SKM-1 (cell line): Measurements from ENCODE around the gene FLYWCH1.

Experiments
- DNase-seq: peaks from one replicate; lab custom pipeline; 2025; ENCODE audit not compliant: unreplicated experiment; lab: John Stamatoyannopoulos, UW

The FLYWCH1 gene

DNA sequence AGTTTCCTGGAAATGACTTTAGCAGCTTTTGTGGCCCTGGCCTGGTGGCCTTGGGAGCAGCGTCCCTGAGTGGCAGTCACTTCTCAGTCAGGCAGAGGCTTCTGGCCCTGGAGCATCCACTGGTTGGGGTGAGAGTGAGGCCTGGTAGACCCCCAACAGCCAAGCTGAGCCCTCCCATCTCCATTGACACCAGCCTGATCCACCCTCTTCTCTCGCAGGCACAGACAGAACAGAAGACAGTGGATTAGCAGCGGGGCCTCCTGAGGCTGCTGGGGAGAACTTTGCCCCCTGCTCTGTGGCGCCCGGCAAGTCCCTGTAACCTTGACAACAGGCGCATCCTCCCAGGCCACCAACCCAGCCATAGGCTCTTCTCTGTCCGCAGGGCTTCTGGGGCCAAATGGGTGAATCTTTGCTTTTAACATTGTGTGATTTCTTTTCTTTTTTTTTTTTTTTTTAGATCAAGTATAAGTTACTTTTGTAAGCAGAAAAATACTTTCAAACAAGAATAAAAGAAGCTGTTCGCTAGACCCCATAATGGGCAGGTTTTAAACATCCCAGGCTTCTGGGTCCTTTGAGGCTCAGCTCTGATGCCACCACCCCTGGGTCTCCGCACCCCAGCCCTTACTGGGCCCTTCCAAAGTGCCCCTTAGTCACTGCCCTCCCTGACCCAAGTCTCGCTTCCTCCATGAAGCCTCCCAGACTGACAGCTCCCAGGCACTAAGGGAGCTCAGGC, 12.7 kb upstream of the FLYWCH1 start:
- no peak for DNase-seq

DNA sequence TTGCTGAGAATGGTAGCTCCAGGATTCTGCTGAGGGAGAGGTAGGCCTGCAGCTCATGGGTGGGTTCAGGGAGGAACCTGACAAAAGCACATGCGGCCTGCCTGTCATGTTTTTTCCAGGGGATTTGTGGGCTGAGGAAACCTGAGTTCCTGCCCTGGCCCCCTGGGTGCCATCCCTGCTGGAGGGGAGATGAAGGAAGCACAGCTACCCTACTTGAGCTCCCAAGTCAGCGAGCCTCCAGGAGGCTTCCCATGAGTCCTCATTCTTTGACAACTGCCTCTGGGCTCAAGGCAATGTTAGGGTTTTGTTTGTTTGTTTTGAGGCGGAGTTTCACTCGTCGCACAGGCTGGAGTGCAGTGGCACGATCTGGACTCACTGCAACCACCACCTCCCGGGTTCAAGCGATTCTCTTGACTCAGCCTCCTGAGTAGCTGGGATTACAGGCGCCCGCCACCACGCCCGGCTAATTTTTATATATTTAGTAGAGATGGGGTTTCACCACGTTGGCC, 12.1 kb upstream of the FLYWCH1 start:
- DNase-seq, result no peak

DNA sequence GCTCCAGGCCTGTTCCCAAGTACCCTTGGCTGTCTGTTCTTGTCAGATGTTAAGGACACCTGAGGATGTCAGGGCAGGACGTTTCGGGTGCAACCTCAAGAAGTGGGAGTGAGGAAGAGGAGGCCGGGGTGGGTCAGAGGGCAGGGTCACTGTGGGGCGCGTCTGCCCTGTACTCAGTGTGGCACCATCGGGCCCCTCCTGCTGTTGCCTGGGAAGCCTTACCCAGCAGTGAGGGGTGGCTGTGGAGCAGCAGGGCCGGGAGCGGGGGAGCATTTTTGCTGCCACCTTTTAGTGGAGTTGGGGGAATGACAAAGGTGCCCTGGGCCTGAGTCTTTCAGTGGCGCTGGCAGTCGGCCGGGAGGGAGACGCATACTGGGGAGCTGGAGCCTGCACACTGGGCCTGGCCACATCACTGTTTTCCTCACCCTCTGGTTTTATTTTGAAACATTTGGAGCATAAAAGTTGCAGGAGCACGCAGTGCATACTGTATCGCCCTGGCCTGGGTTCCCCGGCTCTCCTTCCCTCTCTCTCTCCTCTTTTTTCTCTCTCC, 11.1 kb upstream of the FLYWCH1 start:
- DNase-seq, result no peak

DNA sequence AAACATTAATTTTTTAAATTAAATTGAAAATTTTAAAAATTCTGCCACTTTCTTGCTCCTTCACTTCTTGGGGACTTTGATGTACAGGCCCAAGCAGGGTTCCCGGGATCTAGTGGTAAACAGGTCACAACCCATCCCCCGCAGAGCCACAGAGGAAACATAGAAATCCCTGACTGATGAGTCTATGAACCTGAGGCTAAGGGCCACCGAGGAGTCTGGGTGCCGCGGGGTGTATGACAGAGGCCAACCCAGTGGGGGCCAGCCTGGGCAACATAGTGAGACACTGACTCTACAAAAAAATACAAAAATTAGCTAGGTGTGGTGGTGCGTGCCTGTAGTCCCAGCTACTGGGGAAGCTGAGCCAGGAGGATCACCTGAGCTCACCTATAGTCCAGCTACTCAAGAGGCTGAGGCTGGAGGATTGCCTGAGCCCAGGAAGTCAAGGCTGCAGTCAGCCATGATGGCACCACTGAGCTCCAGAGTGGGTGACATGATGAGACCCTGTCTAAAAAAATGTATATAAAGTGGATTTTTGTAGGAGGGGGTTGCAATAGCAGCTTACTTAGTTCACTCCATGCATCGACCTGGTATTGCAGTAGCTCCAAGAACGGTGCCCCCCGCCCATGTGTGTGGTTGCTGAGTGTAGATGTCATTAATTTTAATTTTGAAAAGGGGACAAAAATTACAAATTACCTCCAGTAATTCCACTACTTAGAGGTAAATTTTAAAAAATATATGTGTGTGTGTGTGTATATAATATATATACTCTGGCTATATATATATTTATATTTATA, 9.2 kb upstream of the FLYWCH1 start:
- DNase-seq, result no peak

DNA sequence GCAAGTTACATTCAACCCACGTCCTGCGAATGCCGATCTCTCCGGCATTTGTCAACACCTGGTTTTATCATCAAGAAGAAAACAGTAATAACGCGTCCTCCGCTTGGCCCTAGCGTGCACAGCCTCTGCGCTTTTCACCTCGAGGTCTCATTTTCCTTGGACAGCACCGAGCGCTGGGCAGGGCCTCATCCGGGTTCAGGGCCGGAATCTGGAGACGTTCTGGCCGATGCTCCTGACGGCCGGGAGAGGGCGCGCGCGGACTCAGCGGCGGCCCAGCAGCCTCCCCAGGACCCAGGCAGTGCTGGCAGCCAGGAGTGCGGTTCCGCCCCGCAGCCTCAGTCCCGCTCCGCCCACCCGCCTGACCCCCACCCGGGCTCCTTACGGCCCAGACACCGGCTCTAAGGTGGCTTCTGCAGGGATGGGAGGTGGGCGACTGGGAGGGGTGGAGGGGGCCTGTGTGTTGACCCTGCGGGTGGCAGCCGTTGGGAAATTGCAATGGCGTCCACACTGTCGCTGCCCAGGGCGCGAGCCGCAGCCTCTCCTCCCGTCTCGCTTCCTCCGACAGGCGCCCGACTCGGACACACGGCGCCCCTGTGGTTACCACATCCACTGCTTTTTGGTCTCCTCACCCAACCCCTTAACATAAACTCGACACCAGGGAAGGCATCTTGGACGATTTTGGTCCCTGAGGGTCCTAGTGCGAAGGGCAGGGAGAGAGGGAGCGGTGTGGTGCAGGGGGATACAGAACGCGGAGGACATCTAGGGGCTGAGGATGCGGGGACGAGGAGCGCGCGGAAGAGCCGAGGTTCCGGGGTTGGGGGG, 7.4 kb upstream of the FLYWCH1 start:
- DNase-seq, result peak; percentile 67

DNA sequence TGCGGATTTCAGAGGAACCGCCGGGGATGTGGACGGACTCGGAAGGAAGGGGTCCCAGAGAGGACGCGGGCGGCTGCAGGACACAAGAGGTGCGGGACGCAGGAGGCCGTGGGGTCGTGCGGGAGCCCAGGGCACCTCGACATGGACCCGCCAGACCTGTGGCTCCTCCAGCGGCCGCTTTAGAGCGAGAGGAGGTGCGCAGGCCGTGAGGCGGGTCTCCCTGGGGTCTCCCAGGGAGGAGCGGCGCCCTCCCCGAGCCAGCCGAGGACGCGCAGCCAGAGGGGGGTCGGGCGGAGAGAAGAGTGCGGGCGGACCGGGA, 6.8 kb upstream of the FLYWCH1 start:
- DNase-seq, result no peak

DNA sequence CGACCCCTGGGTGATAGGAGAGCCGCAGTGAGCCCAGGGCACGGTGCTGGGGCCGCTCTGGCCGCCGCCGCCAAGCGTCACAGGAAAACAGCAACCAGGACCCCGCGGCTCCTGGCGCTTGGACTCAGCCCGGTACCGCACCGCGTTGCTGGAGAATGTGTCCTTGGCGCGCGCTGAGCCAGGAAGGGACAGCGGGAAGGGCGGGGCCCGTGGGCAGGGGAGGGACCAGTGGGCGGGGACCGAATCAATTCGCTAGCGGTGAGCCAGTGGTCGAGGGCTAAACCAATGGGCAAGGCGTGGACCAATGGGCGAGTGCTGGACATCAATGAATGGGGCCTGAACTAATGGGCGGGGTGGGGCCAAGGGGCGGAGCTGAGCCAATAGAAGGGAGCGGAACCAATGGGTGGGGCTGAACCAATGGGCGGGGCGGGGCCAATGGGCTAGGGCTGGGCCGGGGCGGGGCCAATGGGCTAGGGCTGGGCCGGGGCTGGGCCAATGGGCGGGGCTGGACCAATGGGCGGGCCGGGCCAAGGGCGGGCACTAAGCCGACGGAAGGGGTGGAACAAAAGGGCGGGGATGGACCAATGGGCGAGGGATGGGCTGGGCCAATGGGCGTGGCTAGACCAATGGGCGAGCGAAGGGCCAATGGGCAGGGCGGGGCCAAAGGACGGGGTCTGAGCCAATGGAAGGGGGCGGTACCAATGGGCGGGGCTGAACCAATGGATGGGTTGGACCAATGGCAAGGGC, 6.3 kb upstream of the FLYWCH1 start:
- DNase-seq, result peak; percentile 98

DNA sequence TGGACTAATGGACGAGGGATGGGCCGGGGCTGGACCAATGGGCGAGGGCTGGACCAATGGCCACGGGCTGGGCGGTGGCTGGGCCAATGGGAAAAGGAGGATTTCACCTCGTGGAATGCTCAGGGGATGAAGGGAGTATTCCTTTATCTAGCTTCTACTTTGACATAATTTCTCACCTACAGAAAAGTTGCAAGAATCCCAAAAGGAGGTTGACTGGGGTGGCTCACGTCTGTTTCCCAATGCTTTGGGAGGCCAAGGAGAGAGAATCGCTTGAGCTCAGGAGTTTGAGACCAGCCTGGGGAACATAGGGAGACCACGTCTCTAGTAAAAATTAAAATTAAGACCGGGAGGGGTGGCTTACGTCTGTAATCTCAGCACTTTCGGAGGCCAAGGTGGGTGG, 5.7 kb upstream of the FLYWCH1 start:
- DNase-seq, result no peak

DNA sequence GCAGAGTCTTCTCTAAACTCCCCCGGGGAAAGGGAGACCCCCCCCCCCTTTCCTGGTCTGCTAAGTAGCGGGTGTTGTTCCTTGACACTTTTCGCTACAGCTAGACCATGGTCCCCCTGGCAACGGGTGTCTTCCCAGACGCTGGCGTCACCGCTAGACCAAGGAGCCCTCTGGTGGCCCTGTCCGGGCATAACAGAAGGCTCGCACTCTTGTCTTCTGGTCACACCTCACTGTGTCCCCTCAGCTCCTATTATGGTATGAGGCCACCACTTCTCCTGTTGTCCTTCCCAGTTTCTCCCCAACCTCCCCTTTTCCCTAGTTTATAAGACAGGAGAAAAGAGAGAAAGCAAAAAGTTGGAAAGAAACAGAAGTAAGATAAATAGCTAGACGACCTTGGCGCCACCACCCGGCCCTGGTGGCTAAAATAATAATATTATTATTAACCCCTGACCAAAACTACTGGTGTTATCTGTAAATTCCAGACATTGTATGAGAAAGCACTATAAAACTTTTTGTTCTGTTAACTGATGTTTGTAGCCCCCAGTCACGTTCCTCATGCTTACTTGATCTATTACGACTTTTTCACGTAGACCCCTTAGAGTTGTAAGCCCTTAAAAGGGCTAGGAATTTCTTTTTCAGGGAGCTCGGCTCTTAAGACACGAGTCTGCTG, 4.5 kb upstream of the FLYWCH1 start:
- peak; percentile 17 for DNase-seq

DNA sequence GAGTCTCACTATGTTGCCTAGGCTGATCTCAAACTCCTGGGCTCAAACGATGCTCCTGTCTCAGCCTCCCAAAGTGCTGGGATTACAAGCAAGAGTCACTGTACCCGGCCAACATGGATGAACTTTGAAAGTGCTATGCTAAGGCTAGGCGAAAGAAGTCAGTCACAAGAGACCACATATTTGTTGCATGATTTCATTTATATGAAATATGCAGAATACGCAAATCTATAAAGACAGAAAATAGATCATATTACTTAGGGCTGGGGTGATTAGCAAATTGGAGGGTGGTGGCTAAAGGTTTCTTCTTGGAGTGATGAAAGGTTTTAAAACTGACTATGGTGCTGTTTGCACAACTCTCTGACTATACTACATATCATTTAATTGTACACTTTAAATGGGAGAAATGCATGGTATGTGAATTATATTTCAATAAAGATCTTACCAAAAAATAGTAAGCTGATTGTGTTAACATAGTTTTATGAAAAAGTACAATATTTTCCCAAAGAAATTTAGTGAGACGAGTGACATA, 1.2 kb upstream of the FLYWCH1 start:
- no peak for DNase-seq

DNA sequence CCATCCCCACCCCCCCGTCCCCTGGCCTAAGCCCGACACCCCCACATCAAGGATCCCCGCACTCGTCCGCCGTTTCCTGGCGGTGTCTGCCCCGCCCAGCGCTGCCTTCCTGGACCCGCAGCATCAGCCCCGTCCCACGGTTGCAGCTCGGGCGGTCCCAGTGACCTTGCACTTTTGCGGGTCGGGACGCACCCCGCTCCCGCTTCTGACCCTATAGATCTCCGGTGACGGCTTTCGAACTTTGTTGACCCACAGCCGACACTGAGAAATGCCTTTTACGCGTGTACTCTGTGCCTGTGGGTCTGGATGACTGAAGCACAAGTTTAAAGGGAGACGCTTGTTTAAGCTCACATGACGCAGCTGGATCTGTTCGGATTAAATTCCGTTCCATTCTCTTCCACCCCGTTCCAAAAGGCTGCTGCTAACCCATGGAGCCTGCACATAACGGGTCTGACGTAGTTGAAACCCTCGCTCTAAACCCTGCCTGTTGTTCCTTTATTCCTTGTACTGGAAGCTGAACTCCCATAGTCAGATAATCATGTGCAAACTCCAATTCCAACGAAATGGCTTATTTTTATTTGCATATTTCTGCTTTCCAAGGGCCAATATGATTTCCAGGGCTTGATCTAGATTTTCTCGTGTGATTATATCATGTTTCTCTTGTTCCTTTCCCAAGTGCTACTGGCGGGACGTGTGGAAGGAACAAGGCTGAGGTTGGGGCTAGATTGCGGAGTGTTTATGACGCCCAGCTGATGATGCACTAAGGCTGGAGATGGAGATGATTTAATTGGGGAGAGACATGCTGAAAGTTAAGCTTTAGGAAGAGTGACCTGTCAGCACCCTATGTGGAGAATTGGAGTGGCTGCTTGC, 834 bp downstream of the FLYWCH1 start:
- no peak for DNase-seq

DNA sequence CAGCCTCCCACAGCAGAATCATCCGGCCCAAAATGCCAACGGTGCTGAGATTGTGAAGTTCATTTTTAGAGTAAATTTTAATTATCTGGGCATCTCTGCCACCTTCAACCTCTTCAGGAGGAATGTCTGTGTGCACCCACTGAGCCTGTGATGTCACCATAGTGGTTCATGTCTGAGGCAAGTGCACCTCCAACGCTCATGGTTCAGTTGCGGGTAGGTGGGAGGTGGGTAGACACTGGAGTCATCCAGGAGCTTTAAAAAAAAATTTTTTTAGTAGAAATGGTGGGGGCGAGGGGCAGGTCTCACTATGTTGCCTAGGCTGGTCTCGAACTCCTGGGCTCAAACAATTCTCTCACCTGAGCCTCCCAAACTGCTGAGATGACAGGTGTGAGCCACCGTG, 1.9 kb downstream of the FLYWCH1 start:
- DNase-seq, result no peak

DNA sequence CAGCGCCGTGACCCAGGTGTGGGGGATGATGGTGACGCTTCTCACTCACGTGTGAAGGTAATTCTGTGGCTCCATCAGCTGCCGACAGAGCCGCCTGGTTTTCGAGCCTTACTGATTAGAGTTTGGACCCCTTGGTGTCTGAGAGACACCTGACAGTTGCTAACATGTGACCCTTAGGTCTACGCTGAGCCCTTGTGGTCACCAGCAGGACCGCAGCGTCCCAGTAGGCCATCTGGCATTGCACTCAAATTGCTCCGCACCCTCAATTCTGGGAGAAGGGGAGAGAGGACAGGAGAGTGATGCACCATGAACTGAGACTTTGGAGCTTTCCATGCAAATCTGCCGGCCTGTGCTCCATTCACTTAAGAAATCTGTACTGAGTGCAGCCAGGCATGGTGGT, 2.5 kb downstream of the FLYWCH1 start:
- DNase-seq, result no peak

DNA sequence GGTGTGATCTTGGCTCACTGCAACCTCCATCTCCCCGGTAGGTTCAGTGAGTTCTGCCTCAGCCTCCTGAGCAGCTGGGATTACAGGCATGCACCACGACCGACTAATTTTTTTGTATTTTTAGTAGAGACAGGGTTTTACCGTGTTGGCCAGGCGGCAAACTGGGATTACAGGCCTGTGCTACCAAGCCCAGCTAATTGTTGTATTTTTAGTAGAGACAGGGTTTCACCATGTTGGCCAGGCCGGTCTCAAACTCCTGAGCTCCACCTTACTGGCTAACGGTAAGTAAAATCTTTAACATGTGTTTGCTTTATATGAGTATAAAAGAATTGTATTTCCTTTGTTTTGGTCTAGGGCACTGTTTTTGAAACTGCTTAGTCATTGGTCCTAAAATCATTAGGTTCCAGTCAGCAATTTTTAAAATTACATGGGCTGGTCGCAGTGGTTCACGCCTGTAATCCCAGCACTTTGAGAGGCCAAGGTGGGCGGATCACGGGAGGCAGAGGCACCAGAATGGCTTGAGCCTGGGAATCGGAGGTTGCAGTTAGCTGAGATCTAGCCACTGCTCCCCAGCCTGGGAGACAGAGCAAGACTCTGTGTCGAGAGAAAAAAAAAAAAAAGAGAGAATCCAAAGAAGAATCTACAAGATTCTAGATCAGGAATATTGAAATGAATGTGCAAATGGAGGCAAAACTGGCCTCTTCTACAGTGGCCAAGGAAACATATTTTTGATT, 3.6 kb downstream of the FLYWCH1 start:
- DNase-seq, result no peak

DNA sequence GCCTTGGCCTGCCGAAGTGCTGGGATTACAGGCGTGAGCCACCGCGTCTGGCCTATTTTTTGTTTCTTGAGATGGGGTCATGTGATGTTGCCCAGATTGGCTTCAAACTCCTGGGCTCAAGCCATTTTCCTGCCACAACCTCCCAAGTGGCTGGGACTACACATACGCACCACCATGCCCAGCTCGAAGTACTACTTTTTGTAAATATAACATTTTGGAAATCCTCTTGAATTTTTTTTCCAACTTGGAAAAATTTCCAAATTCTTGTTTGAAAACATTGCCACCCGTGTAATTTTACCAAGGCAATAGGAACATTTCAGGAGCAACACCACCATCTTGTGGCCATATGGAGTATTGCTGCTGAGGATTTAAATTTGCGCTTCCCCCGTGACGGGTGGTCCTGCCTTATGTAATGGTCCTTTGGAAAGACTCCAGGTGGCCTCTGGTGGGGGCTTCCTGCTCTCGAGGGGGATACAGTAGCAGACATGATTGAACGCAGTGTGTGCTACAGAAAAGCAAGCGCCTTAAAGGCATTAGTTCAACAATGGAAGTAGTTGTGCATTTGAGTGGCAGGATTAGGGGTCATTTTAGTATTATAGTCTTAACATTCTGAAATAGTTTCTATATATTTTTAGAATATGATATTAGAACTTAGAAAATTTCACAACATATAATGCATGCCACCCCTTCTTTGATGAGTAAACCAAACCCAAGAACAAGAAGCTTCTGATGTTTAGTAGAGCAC, 8.0 kb downstream of the FLYWCH1 start:
- DNase-seq, result peak; percentile 21

DNA sequence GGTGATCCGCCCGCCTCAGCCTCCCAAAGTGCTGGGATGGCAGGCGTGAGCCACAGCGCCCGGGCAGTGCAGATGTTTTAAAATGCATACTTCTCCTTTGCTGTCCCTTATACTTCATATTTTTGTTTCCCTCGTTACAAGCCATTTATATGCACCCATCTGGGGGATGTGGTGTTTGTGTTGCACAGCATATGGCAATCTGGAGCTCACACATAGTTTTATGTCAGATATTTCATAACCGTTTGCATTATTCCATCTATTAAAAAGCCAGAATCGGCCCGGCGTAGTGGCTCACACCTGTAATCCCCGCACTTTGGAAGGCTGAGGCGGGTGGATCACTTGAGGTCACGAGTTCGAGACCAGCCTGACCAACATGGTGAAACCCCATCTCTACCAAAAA, 11.8 kb downstream of the FLYWCH1 start:
- DNase-seq, result no peak

DNA sequence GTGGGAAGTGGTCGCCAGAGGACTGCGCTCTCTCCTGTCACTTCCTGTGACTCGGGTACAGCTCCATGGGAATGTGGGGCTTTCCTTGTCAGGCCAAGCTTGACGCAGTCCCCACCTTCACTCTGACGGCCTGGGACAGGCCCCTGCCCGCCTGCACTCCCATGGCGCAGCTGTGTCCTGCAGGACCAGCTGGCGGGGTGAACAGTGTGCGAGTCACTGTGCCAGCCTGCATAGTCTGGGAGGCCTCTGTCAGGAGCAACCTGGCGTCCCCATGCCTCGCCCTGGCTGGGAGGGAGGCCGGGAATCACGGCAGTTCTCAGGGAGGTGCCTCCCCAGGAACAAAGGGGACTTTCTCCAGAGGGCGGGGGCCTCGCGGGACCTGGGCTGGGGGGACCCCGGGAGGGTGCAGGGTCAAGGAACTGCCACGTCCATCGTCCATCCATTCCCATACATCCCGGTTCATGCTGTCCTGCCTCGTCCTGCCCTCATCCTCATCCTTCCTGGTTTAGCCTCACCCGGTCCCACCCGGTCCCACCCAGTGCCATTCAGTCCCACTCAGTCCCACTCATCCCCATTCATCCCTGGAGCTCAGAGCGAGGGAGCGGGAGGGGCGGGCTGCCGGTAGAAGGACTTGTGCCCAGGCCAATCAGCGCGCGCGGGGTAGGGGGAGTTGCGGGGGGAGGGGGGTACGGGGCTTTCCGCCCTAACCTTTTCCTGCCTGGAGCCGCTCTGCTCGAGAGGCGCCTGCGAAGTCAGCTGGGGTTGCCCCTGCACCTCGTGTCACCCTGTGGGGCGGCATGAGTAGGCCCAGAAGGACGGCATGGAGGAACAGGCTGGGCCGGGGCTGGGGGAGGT, 13.4 kb downstream of the FLYWCH1 start:
- no peak for DNase-seq
